K562 (cell line): ENCODE data around the gene SUMF2. TPM values are rescaled to one million over a fixed set of nuclear protein-coding genes. Genes with fewer than 3 reads are reported as not detected.

ENCODE experiments used
- ATF1 ChIP-seq, 2 experiments: fragments of 450-650 bp in 1 of 2; IDR thresholded peaks; 2 replicates each; pipeline ENCODE4 v1.6.1; 2016; ENCODE audit warnings: missing compliant biosample characterization in 1 of 2, missing genetic modification characterization in 1 of 2
- CBX1 ChIP-seq: sonication (generic); IDR thresholded peaks from 2 replicates; pipeline ENCODE4 v1.6.1; 2016; ENCODE audit warnings: antibody characterized with exemption, low read depth, mild to moderate bottlenecking
- CCNT2 ChIP-seq: IDR thresholded peaks from 2 replicates; pipeline ENCODE4 v1.6.1; 2011; ENCODE audit warnings: borderline replicate concordance, low read depth, mild to moderate bottlenecking, moderate library complexity, mixed read lengths, low read length; ENCODE audit not compliant: insufficient read length; ENCODE audit errors: extremely low read depth
- DPF2 ChIP-seq: fragments of 450-650 bp; IDR thresholded peaks from 2 replicates; pipeline ENCODE4 v1.6.1; 2016
- FOXK2 ChIP-seq, 2 experiments: fragments of 450-650 bp; IDR thresholded peaks in 1 of 2; conservative IDR thresholded peaks in 1 of 2; 2 replicates each; pipeline ENCODE4 v1.6.1; 2016; ENCODE audit warnings: low read depth in 2 of 2, mild to moderate bottlenecking in 1 of 2
- JUN ChIP-seq, 2 experiments: sonication (generic) in 1 of 2; formaldehyde crosslinking in 1 of 2; IDR thresholded peaks; 2 replicates each; pipeline versions ENCODE4 v1.6.1 to v1.8.0; 2012 to 2022; ENCODE audit warnings: borderline replicate concordance in 2 of 2, mild to moderate bottlenecking in 2 of 2, improper control_type of control experiment in 1 of 2, low read depth in 1 of 2, low read length in 1 of 2, missing genetic modification reagents in 1 of 2
- JUND ChIP-seq, 2 experiments: IDR thresholded peaks; 2 replicates in 1 of 2; 3 replicates in 1 of 2; pipeline ENCODE4 v1.6.1; 2011; ENCODE audit warnings: borderline replicate concordance in 2 of 2, low read depth in 2 of 2, low read length in 2 of 2, improper control_type of control experiment in 1 of 2, missing biosample characterization in 1 of 2, missing genetic modification characterization in 1 of 2, missing genetic modification reagents in 1 of 2
- MNT ChIP-seq, 2 experiments: fragments of 450-650 bp; conservative IDR thresholded peaks; 2 replicates each; pipeline ENCODE4 v1.6.1; 2017; ENCODE audit warnings: mild to moderate bottlenecking in 2 of 2, moderate library complexity in 2 of 2
- MTF1 ChIP-seq: fragments of 250-450 bp; sonication (Bioruptor Pico); IDR thresholded peaks from 2 replicates; pipeline ENCODE4 v1.9.0; 2021; ENCODE audit warnings: moderate library complexity, mild to moderate bottlenecking, inconsistent platforms, borderline replicate concordance
- PHF21A ChIP-seq: fragments of 450-650 bp; IDR thresholded peaks from 2 replicates; pipeline ENCODE4 v1.6.1; 2017; ENCODE audit warnings: low read depth, borderline replicate concordance
- RAD21 ChIP-seq, 2 experiments: fragments of 250-450 bp in 1 of 2; fragments of 450-650 bp in 1 of 2; sonication (Bioruptor Pico) in 1 of 2; formaldehyde crosslinking in 1 of 2; IDR thresholded peaks in 1 of 2; conservative IDR thresholded peaks in 1 of 2; 2 replicates each; pipeline versions ENCODE4 v1.4.0 to v1.8.0; 2020 to 2022; ENCODE audit warnings: mild to moderate bottlenecking in 2 of 2, moderate library complexity in 1 of 2
- SRF ChIP-seq, 2 experiments: fragments of 250-450, 450-650 bp in 1 of 2; sonication (Bioruptor Pico) in 1 of 2; sonication (generic) in 1 of 2; formaldehyde crosslinking; IDR thresholded peaks; 2 replicates each; pipeline versions ENCODE4 v1.5.0 to v1.5.1; 2020 to 2022; ENCODE audit warnings: mild to moderate bottlenecking in 1 of 2, missing genetic modification reagents in 1 of 2
- SUPT5H ChIP-seq: fragments of 450-650 bp; IDR thresholded peaks from 2 replicates; pipeline ENCODE4 v1.6.1; 2016
- TCF7L2 ChIP-seq: fragments of 150-350 bp; IDR thresholded peaks from 2 replicates; pipeline ENCODE4 v1.6.1; 2016; ENCODE audit warnings: low read depth, mild to moderate bottlenecking, low read length, moderate library complexity
- TOE1 ChIP-seq, 2 experiments: fragments of 450-650 bp in 1 of 2; sonication (generic) in 1 of 2; formaldehyde crosslinking in 1 of 2; IDR thresholded peaks; 2 replicates each; pipeline versions ENCODE4 v1.7.1 to v1.8.0; 2016 to 2022; ENCODE audit warnings: borderline replicate concordance in 2 of 2, mild to moderate bottlenecking in 2 of 2, antibody characterized with exemption in 1 of 2, inconsistent platforms in 1 of 2, low read depth in 1 of 2, missing genetic modification reagents in 1 of 2, moderate library complexity in 1 of 2
- WHSC1 ChIP-seq: IDR thresholded peaks from one replicate; pipeline ENCODE4 v1.6.1; 2012; ENCODE audit warnings: low read length, control low read depth, inconsistent platforms
- ZNF165 ChIP-seq: fragments of 250-450 bp; sonication (Bioruptor Pico); IDR thresholded peaks from 2 replicates; pipeline ENCODE4 v1.4.0; 2020; ENCODE audit warnings: borderline replicate concordance
- ZNF639 ChIP-seq, 2 experiments: fragments of 200-800 bp in 1 of 2; sonication (Bioruptor generic) in 1 of 2; sonication (generic) in 1 of 2; formaldehyde crosslinking in 1 of 2; IDR thresholded peaks in 1 of 2; conservative IDR thresholded peaks in 1 of 2; 2 replicates each; pipeline versions ENCODE4 v1.5.0 to v1.6.1; 2016 to 2020; ENCODE audit warnings: missing compliant biosample characterization in 1 of 2, missing genetic modification characterization in 1 of 2, missing genetic modification reagents in 1 of 2
- ZNF778 ChIP-seq: fragments of 450-650 bp; formaldehyde crosslinking; IDR thresholded peaks from 2 replicates; pipeline ENCODE4 v1.4.0; 2020; ENCODE audit warnings: mild to moderate bottlenecking, moderate library complexity
- polyA plus RNA-seq, 8 experiments: library from polyadenylated mRNA; depleted of rRNA in 4 of 8; stranded (reverse) in 5 of 8; unstranded in 3 of 8; fragments of >200 nt; fragmentation: Nextera tagmentation in 2 of 8; fragmentation: Illumina TruSeq in 1 of 8; extraction: Ambion mirVana in 2 of 8; extraction: Trizol in 1 of 8; gene quantifications; 2 replicates each; pipeline versions ENCODE4 v1.2.1 to v1.2.3, GENCODE V29; 2011 to 2014; ENCODE audit warnings: inconsistent platforms in 1 of 8, missing spikeins in 1 of 8
- total RNA-seq, 7 experiments: library from RNA; depleted of rRNA in 6 of 7; stranded (reverse); fragments of >200 nt in 6 of 7; fragmentation: Illumina TruSeq in 2 of 7; extraction: Trizol in 2 of 7; gene quantifications; 2 replicates each; pipeline versions ENCODE4 v1.2.1 to v1.2.3, GENCODE V29; 2011 to 2021; ENCODE audit warnings: low replicate concordance in 1 of 7

SUMF2 gene
- total and polyA plus RNA-seq, 9 of the 15 experiments (the other 6 are each of a cell fraction or from before 2014, with no cell fraction given): 39.0 to 113 (median 67.7) TPM

DNA sequence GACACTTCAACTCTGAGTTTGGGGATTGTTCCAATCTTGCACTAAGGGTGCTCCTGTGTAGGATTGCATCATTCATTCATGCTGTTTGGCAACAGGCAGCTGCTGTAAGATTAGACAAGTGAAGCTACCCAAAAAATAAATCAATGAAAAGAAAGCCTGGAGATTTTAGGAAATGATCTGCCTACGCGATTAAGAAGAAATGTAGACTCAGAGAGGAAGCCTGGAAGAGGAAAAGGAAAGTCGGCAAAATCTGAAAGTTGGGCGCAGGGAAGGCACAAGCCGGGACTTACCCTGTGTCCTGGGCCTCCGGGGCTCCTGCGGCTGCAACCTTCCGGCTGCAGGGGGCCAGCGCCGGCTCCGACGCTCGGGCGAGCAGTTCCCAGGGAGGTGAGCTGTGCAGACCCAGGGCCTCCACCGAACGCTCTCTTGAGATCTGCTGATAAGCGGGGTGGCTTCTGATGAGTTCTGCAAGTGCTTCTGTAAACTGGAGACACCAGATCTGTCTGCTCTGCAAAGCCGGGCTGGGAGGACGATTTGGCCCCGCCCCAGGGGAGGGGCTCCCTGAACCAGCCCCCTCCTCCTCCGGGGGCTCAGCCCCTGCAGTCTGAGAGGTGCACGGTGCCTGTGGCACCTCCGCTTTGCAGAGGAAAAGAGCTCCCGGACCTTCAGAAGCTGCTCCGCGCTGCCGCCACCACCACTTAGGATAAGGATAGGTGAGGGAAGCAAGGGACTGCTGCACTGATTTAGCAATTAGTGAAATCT is 30.2 kb upstream of the SUMF2 start (continued):
- TF ChIP-seq RAD21 (CRISPR knock-in tag; conservative IDR thresholded peaks at IDR 0.05 in 1 of 2, IDR thresholded peaks at IDR 0.05 in 1 of 2) (peak; percentile 44 to 47), PHF21A (peak; percentile 88), SRF (CRISPR knock-in tag; IDR thresholded peaks at IDR 0.05) (peak in 1 of 2 experiments; percentile 91; a peak in 1 of 4 replicates), TOE1 (IDR thresholded peaks at IDR 0.05; ENCODE audit: borderline replicate concordance) (peak; percentile 34; the same call in 1 of the 2 replicates), TOE1 (CRISPR knock-in tag; IDR thresholded peaks at IDR 0.05; ENCODE audit: borderline replicate concordance, low read depth) (no peak), CCNT2 (peak; percentile 54), MNT (conservative IDR thresholded peaks at IDR 0.05) (peak in 1 of 2 experiments; percentile 47; a peak in 1 of 4 replicates), ZNF778 (CRISPR knock-in tag) (no peak), CBX1 (peak; percentile 28; the same call in 1 of the 2 replicates), ZNF639 (CRISPR knock-in tag; conservative IDR thresholded peaks at IDR 0.05 in 1 of 2, IDR thresholded peaks at IDR 0.05 in 1 of 2) (no peak), FOXK2 (conservative IDR thresholded peaks at IDR 0.05 in 1 of 2, IDR thresholded peaks at IDR 0.05 in 1 of 2; ENCODE audit: low read depth in 2 of 2) (0 out of 4 replicates have a peak, but pooled peaks of 1 of the 2 experiments have one; percentile 61), JUND (IDR thresholded peaks at IDR 0.05; ENCODE audit: borderline replicate concordance, low read depth, low read length) (peak; percentile 83), JUND (tag; IDR thresholded peaks at IDR 0.05; ENCODE audit: borderline replicate concordance, low read depth, low read length) (peak; percentile 17; the same call in 2 of the 3 replicates), ATF1 (CRISPR knock-in tag; IDR thresholded peaks at IDR 0.05) (no peak), ATF1 (tag; IDR thresholded peaks at IDR 0.05) (peak; percentile 36), DPF2 (peak; percentile 84), TCF7L2 (no peak), JUN (IDR thresholded peaks at IDR 0.05; ENCODE audit: borderline replicate concordance, low read depth, low read length) (peak; percentile 6; the same call in 1 of the 2 replicates), JUN (CRISPR knock-in tag; IDR thresholded peaks at IDR 0.05; ENCODE audit: borderline replicate concordance) (no peak), ZNF165 (CRISPR knock-in tag) (no peak), MTF1 (CRISPR knock-in tag) (no peak), SUPT5H (no peak), WHSC1 (no peak)
